T47D (cell line): ENCODE results near the gene SGO1.
A peak's percentile ranks its signal among the peaks of the same experiment; 100 is the strongest.

Experiments used
- DNase-seq, 2 experiments: peaks; one replicate each; pipeline versions ENCODE4 v3.0.0 to v3.0.0-alpha.2; 2011 to 2012; ENCODE audit warnings: low read depth in 1 of 2, low spot score in 1 of 2
- JUND ChIP-seq: IDR thresholded peaks from 2 replicates; pipeline ENCODE4 v1.6.1; 2012; ENCODE audit warnings: low read depth
- in situ Hi-C: cut with HindIII; loops from 2 replicates; pipeline ENCODE4 v1.10.0; 2016; ENCODE audit warnings: low sequenced_read_pairs, low pct_unique_long_range_greater_than_20kb

SGO1 gene

DNA sequence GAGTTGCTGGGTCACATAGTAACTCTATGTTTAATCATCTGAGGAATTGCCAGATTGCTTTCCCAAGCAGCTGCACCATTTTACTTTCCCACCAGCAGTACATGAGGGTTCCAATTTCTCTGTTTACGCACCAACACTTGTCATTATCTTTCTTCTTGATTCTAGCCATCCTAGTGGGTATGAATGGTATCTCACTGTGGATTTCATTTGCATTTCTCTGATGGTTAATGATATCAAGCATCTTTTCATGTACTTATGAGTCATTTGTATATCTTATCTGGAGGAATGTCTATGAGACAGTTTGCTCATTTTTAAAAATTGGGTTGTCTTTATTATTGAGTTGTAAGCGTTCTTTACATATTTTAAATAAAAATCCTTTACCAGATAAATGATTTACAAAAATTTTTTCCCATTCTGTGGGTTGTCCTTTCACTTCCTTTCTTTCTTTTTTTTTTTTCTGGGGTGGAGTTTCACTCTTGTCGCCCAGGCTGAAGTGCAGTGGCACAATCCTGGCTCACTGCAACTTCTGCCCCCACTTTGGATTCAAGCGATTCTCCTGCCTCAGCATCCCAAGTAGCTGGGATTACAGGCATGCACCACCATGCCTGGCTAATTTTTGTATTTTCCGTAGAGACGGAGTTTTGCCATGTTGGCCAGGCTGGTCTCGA, 8.9 kb upstream of the SGO1 start:
- in situ Hi-C loops, result no loop called here
- TF ChIP-seq JUND, result no peak
- DNase-seq, result no peak

DNA sequence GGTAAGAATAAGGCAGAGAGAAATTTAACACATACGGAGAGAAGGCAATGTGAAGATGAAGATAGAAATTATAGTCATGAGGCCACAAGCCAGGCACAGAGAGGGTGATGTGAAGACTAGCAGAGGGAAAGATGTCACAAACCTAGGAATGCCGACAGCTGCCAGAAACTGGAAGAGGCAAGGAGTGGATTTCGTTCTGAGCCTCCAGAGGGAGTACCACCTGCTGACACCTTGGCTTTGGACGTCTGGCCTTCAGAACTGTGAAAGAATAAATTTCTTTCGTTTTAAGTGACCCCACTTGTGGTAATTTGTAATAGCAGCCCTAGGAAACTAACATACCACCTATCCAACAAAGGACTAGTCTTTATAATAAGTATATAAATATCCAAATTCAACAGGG, 5.0 kb upstream of the SGO1 start:
- TF ChIP-seq JUND, result no peak
- DNase-seq, result peak in 1 of 2 experiments; percentile 54

DNA sequence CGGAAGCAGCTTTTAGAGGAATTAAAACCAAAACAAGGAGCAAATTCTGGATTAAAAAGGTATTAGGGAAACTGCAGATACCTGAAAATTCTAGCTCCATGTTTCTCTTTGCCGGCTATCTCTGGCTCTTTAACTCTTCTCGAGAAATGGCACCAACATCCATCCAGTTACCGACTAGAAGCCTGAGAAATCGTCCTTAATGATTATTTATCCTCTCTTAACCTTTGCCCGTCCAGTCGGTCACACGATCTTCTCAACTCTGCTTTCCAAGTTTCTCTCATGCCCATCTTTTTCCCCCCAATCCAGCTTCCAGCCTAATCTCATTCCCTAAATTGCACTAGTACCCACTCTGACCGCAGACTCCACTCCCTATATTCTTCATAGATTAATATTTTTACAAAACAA, 596 bp upstream of the SGO1 start:
- no peak for TF ChIP-seq JUND
- no peak for DNase-seq
- in situ Hi-C loops, result no loop called here

More for the DNA sequence above, 5.0 kb upstream of the SGO1 start:
- in situ Hi-C loops, result no loop called here

GRCh38 chr3:20185331-20185678, 701 bp downstream of the SGO1 start:
- in situ Hi-C loops, result no loop called here
- no peak for TF ChIP-seq JUND
- peak in 1 of 2 experiments; percentile 27 for DNase-seq

- TF ChIP-seq JUND, result no peak
- DNase-seq, result no peak
- in situ Hi-C loops, result no loop called here
These were observed 3.8 kb downstream of the SGO1 start for GRCh38 chr3:20182206-20182605.

DNA sequence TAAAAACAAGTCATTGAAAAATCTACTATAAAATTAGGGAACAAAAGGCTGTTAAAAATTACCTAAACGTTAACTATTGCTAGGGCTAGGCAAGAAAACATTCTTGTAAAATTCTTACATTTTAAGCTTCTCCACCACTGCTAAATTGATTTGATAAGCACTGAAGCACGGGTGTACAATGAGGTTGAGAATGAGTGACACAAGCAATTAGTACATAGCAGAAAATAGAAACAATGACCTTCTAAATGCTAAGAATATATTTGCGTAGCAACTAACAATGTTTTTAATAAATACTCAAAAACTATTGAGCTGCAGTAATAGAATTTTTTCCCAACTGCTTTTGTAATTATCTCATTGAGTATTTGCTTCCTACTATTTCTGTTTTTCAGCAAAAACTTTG, 4.7 kb downstream of the SGO1 start:
- no peak for TF ChIP-seq JUND
- DNase-seq, result no peak
- in situ Hi-C loops, result no loop called here

DNA sequence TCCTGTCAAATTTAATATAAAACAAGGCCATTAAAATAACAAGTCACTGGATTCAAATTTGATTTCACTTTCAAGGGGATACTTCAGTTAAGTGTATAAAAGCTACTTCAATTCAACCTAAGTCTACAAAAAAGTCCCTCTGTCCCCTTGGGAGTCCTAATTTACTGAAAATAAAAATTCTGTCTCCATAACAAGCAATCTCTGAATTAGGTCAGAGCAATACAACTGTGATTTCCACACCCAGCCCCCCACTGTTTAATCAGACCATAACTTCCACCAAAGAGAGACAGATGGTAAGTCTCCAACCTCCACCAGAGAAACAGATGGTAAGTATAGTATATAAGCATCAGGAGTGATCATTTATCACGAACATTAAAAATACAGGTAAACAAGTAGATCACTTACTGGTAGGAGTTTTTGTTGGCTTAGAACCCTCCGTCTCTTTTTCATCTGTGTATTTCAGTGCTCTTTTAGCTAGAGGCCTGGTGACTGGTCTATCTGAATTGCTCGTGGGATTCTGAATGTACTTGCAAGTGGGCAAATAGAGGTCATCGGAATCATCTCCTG, 12.1 kb downstream of the SGO1 start:
- in situ Hi-C loops, result no loop called here
- DNase-seq, result no peak
- no peak for TF ChIP-seq JUND

GRCh38 chr3:20161714-20162113, 24.3 kb downstream of the SGO1 start:
- no peak for DNase-seq
- in situ Hi-C loops, result no loop called here
- no peak for TF ChIP-seq JUND

- no peak for TF ChIP-seq JUND
- no peak for DNase-seq
- in situ Hi-C loops, result no loop called here
These were observed 25.8 kb downstream of the SGO1 start for GRCh38 chr3:20160230-20160629.

GRCh38 chr3:20154928-20155327, 31.1 kb downstream of the SGO1 start:
- peak in 1 of 2 experiments; percentile 19 for DNase-seq
- in situ Hi-C loops, result no loop called here
- no peak for TF ChIP-seq JUND

GRCh38 chr3:20154078-20154477, 31.9 kb downstream of the SGO1 start:
- TF ChIP-seq JUND, result no peak
- in situ Hi-C loops, result no loop called here
- DNase-seq, result no peak

- in situ Hi-C loops, result no loop called here
- no peak for TF ChIP-seq JUND
- DNase-seq, result no peak
These were observed 37.5 kb downstream of the SGO1 start for GRCh38 chr3:20148466-20148865.

DNA sequence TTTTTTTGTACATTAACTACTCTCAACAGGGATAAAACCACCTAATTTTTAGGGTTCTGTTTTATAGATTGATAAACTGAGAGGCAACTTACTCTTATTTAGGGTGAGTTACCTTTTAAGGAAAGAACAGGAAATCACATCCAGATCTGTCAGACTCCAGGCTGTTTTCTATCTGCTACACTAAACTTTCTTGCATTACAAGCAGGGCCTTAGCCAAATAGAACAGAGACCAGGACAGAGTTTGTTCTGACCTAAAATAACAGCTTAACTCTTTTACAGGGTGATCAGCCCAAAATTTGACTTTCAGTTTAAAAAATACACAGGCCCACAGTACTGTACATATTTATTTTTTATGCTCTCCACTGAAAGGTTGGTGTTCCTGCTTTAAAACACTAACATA, 38.6 kb downstream of the SGO1 start:
- DNase-seq, result no peak
- no peak for TF ChIP-seq JUND
- in situ Hi-C loops, result no loop called here

- no peak for TF ChIP-seq JUND
- in situ Hi-C loops, result no loop called here
- no peak for DNase-seq
These were observed 39.7 kb downstream of the SGO1 start for GRCh38 chr3:20146301-20146700.
